Cardiac fibroblast (primary cell): ENCODE data around the gene SH2D1B.
A peak's percentile ranks its signal among the peaks of the same experiment; 100 is the strongest.

Experiments used
- DNase-seq, 2 donors: peaks; one replicate each; pipeline versions ENCODE4 v3.0.0 to v3.0.0-alpha.2; 2010; ENCODE audit warnings: low read depth in 2 of 2
- H3K4me3 ChIP-seq, 2 donors: replicated peaks in 1 of 2; 1 replicate in 1 of 2; 2 replicates in 1 of 2; pipeline ENCODE4 v1.5.1; 2011; ENCODE audit warnings: low read depth in 2 of 2, low read length in 2 of 2, mild to moderate bottlenecking in 2 of 2, moderate library complexity in 1 of 2
- CTCF ChIP-seq: IDR thresholded peaks from one replicate; pipeline ENCODE4 v1.5.1; 2011; ENCODE audit warnings: low read depth, mild to moderate bottlenecking, low read length, inconsistent platforms

The SH2D1B gene

GRCh38 chr1:162364498-162364897 lies 47.4 kb downstream of the SH2D1B start:
- TF ChIP-seq CTCF: no peak
- no peak for DNase-seq
- no peak overlapping the region for H3K4me3 ChIP-seq

- TF ChIP-seq CTCF: no peak
- no peak for DNase-seq
- H3K4me3 ChIP-seq: no peak overlapping the region
These were observed 48.1 kb downstream of the SH2D1B start for GRCh38 chr1:162363823-162364222.

- no peak overlapping the region for H3K4me3 ChIP-seq
- no peak for DNase-seq
- no peak for TF ChIP-seq CTCF
These were observed 50.6 kb downstream of the SH2D1B start for GRCh38 chr1:162361349-162361748.

- no peak overlapping the region for H3K4me3 ChIP-seq
- DNase-seq: peak in 1 of 2 donors; percentile 21
- TF ChIP-seq CTCF: no peak
These were observed 51.1 kb downstream of the SH2D1B start for GRCh38 chr1:162360874-162361260.

GRCh38 chr1:162360237-162360873 lies 51.6 kb downstream of the SH2D1B start:
- no peak for DNase-seq
- TF ChIP-seq CTCF: no peak
- H3K4me3 ChIP-seq: no peak overlapping the region

- no peak for DNase-seq
- no peak for TF ChIP-seq CTCF
- no peak overlapping the region for H3K4me3 ChIP-seq
These were observed 52.3 kb downstream of the SH2D1B start for GRCh38 chr1:162359523-162360236.
